ENCODE data around the gene EPN3. TPM values are rescaled to one million over a fixed set of nuclear protein-coding genes. Genes with fewer than 3 reads are reported as not detected.
A peak's percentile ranks its signal among the peaks of the same experiment; 100 is the strongest.

Gene EPN3
- total RNA-seq, 4 donors from 2014 or later = 19.2 to 95.7 (median 57.4) TPM

GRCh38 chr17:50558581-50558940, 26.0 kb downstream of the EPN3 start:
- DNase-seq = no peak
- Histone ChIP-seq H3K9me3 (no peaks in the 10 kb centered on the region), H3K4me1 (peaks cover 27 to 34% (median 32%) of the 10 kb centered on the region in 4 donors), H3K4me3 (peak overlapping the region in 1 of 4 donors; percentile 56), H3K27me3 (peaks cover 58% of the 10 kb centered on the region), H3K27ac (no peak overlapping the region), H3K36me3 (peaks cover 0 to 6% (median 0%) of the 10 kb centered on the region in 4 donors)
- 28% methylated on average over 18 of the region's 18 CpGs; no CpG with 5 or more reads in 1 of the 2 donors for WGBS, 2 donors (ENCODE audit: low coverage in 1 of 2)
- intact Hi-C loops (cut with DNase I; ENCODE audit: low total_unique reads) (no loop called here), in situ Hi-C loops (cut with MboI; ENCODE audit: low pct_ligation_motif_present in 1 of 4, low pct_unique_long_range_greater_than_20kb in 1 of 4, low sequenced_read_pairs in 3 of 4) (loop anchor here in 1 of 4 donors (10.0 kb wide), 1 partner anchor 76 kb away; the partner anchor contains the start of gene ABCC3)
- TF ChIP-seq POLR2AphosphoS5 (IDR thresholded peaks at IDR 0.05) (no peak), POLR2A (IDR thresholded peaks at IDR 0.05) (no peak), EP300 (IDR thresholded peaks at IDR 0.05; ENCODE audit: low read depth) (no peak)
- TF ChIP-seq, protein P1, sequence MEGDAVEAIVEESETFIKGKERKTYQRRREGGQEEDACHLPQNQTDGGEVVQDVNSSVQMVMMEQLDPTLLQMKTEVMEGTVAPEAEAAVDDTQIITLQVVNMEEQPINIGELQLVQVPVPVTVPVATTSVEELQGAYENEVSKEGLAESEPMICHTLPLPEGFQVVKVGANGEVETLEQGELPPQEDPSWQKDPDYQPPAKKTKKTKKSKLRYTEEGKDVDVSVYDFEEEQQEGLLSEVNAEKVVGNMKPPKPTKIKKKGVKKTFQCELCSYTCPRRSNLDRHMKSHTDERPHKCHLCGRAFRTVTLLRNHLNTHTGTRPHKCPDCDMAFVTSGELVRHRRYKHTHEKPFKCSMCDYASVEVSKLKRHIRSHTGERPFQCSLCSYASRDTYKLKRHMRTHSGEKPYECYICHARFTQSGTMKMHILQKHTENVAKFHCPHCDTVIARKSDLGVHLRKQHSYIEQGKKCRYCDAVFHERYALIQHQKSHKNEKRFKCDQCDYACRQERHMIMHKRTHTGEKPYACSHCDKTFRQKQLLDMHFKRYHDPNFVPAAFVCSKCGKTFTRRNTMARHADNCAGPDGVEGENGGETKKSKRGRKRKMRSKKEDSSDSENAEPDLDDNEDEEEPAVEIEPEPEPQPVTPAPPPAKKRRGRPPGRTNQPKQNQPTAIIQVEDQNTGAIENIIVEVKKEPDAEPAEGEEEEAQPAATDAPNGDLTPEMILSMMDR (IDR thresholded peaks at IDR 0.05) = no peak

GRCh38 chr17:50558941-50559614, 26.5 kb downstream of the EPN3 start:
- in situ Hi-C loops (cut with MboI; ENCODE audit: low pct_ligation_motif_present in 1 of 4, low pct_unique_long_range_greater_than_20kb in 1 of 4, low sequenced_read_pairs in 3 of 4) (loop anchor here in 1 of 4 donors (10.0 kb wide), 1 partner anchor 76 kb away; the partner anchor contains the start of gene ABCC3), intact Hi-C loops (cut with DNase I; ENCODE audit: low total_unique reads) (no loop called here)
- H3K9me3 ChIP-seq = no peaks in the 10 kb centered on the region
- DNase-seq = no peak
- H3K27me3 ChIP-seq = peaks cover 62% of the 10 kb centered on the region
- TF ChIP-seq EP300 (IDR thresholded peaks at IDR 0.05; ENCODE audit: low read depth) (no peak), POLR2A (IDR thresholded peaks at IDR 0.05) (no peak), POLR2AphosphoS5 (IDR thresholded peaks at IDR 0.05) (no peak)
- TF ChIP-seq, protein P1 (IDR thresholded peaks at IDR 0.05) = no peak
- H3K4me1 ChIP-seq = peaks cover 27 to 34% (median 32%) of the 10 kb centered on the region in 4 donors
- peaks cover 0 to 6% (median 0%) of the 10 kb centered on the region in 4 donors for H3K36me3 ChIP-seq
- 3 to 20% methylated on average over 1 to 54 of the region's 55 CpGs for WGBS, 2 donors (ENCODE audit: low coverage in 1 of 2)
- peak overlapping the region in 2 of 4 donors; percentile 51 to 56 for H3K4me3 ChIP-seq
- H3K27ac ChIP-seq = peak overlapping the region in 1 of 4 donors; percentile 15

DNA sequence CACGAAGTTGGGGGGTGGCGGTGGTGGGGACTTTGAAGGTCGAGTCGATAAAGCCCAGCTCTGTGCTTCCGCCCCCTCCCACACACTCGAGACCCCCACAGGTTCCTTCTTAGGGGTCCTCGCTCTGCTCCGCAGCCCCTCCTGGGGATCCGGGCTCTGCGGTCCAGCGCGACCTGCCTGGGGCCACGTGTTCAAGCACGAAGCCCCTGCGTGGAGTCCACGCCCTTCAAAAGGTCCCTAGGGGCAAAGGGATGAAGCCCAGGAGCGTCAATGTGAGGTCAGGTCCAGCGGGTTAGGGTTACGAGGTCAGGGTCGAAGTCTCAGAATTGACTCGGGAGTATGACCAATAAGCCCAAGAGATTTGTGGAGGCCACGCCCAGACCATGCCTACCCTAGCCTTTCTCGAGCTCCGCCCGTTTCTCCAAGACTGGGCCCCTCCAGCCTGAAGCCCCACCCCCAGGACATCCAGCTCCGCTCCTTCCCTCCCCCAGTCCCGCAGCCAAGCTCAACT, 27.2 kb downstream of the EPN3 start:
- Histone ChIP-seq H3K4me3 (peak overlapping the region in 3 of 4 donors; percentile 13 to 56 (median 51)), H3K4me1 (peaks cover 29 to 37% (median 33%) of the 10 kb centered on the region in 4 donors), H3K36me3 (peaks cover 0 to 6% (median 0%) of the 10 kb centered on the region in 4 donors), H3K27me3 (peaks cover 68% of the 10 kb centered on the region), H3K9me3 (no peaks in the 10 kb centered on the region), H3K27ac (no peak overlapping the region)
- intact Hi-C loops (cut with DNase I; ENCODE audit: low total_unique reads) (no loop called here), in situ Hi-C loops (cut with MboI; ENCODE audit: low pct_ligation_motif_present in 1 of 4, low pct_unique_long_range_greater_than_20kb in 1 of 4, low sequenced_read_pairs in 3 of 4) (loop anchor here in 1 of 4 donors (10.0 kb wide), 1 partner anchor 75 kb away; the partner anchor contains the start of gene ABCC3)
- WGBS, 2 donors (ENCODE audit: low coverage in 1 of 2) = 5 to 9% methylated on average over 4 to 26 of the region's 27 CpGs
- DNase-seq = peak; percentile 69
- no peak for TF ChIP-seq POLR2AphosphoS5 (IDR thresholded peaks at IDR 0.05)

GRCh38 chr17:50560185-50560824, 27.8 kb downstream of the EPN3 start, which contains the start of gene CACNA1G:
Gene CACNA1G (plus strand): TSS chr17:50560715. CDS start chr17:50561460, 745 bp downstream.
- Histone ChIP-seq H3K36me3 (peaks cover 0 to 6% (median 0%) of the 10 kb centered on the region in 4 donors), H3K9me3 (no peaks in the 10 kb centered on the region), H3K4me3 (peak within 1 kb of the TSS; percentile 31 to 56 (median 43)), H3K27me3 (peaks cover 74% of the 10 kb centered on the region), H3K4me1 (peaks cover 31 to 43% (median 35%) of the 10 kb centered on the region in 4 donors), H3K27ac (no peak within 1 kb of the TSS)
- in situ Hi-C loops (cut with MboI; ENCODE audit: low pct_ligation_motif_present in 1 of 4, low pct_unique_long_range_greater_than_20kb in 1 of 4, low sequenced_read_pairs in 3 of 4) (no loop called here), intact Hi-C loops (cut with DNase I; ENCODE audit: low total_unique reads) (no loop called here)
- TF ChIP-seq POLR2AphosphoS5 (IDR thresholded peaks at IDR 0.05) (peak in 2 of 3 donors; percentile 9 to 19), POLR2A (IDR thresholded peaks at IDR 0.05) (no peak)
- WGBS, 2 donors (ENCODE audit: low coverage in 1 of 2) = 1% methylated on average over 23 of the region's 56 CpGs; no CpG with 5 or more reads in 1 of the 2 donors
- peak; percentile 92 for DNase-seq
